Tibial nerve (tissue), 4 donors: Measurements from ENCODE around the gene TOX2. TPM values are rescaled to one million over a fixed set of nuclear protein-coding genes. Genes with fewer than 3 reads are reported as not detected.

Source experiments
- DNase-seq, 2 donors: peaks; one replicate each; pipeline ENCODE4 v3.0.0-alpha.2; 2019; ENCODE audit warnings: low spot score in 2 of 2
- H3K27ac ChIP-seq, 4 donors: fragments of 200-600 bp; sonication (generic) in 3 of 4; one replicate each; pipeline ENCODE4 v1.5.1; 2017 to 2019; ENCODE audit warnings: mild to moderate bottlenecking in 1 of 4
- H3K27me3 ChIP-seq, 2 donors: fragments of 200-600 bp; sonication (generic) in 1 of 2; one replicate each; pipeline versions ENCODE4 v1.5.1 to v1.6.0; 2017 to 2019
- H3K36me3 ChIP-seq, 3 donors: fragments of 200-600 bp; sonication (generic); one replicate each; pipeline ENCODE4 v1.5.1; 2018 to 2019
- H3K4me1 ChIP-seq, 4 donors: fragments of 200-600 bp; sonication (generic) in 3 of 4; one replicate each; pipeline ENCODE4 v1.5.1; 2017 to 2019
- H3K4me3 ChIP-seq, 4 donors: fragments of 200-600 bp; sonication (generic) in 3 of 4; one replicate each; pipeline ENCODE4 v1.5.1; 2017 to 2019; ENCODE audit warnings: mild to moderate bottlenecking in 1 of 4, moderate library complexity in 1 of 4
- H3K9me3 ChIP-seq, 4 donors: fragments of 200-600 bp; sonication (generic) in 3 of 4; one replicate each; pipeline ENCODE4 v1.5.1; 2017 to 2019
- CTCF ChIP-seq, 5 experiments: fragments of 200-600 bp in 3 of 5; fragments of 450-650 bp in 2 of 5; sonication (generic) in 3 of 5; IDR thresholded peaks; one replicate each; pipeline ENCODE4 v1.5.1; 2016 to 2019; ENCODE audit warnings: antibody characterized with exemption in 5 of 5, mild to moderate bottlenecking in 3 of 5, moderate library complexity in 2 of 5
- EP300 ChIP-seq, 2 donors: sonication (generic); formaldehyde crosslinking; IDR thresholded peaks; one replicate each; pipeline ENCODE4 v1.6.1; 2017; ENCODE audit warnings: antibody characterized with exemption in 2 of 2, mild to moderate bottlenecking in 1 of 2
- POLR2A ChIP-seq, 2 donors: fragments of 450-650 bp; IDR thresholded peaks; one replicate each; pipeline ENCODE4 v1.6.1; 2017; ENCODE audit warnings: antibody characterized with exemption in 2 of 2, mild to moderate bottlenecking in 2 of 2, moderate library complexity in 2 of 2
- WGBS, 2 donors: methylation state at CpG; one replicate each; pipeline ENCODE4 v1.1.5; 2018; 5-methylcytosine and 5-hydroxymethylcytosine counted together
- total RNA-seq, 4 donors: library from RNA; depleted of rRNA; stranded (reverse); fragments of >200 nt; gene quantifications; one replicate each; pipeline ENCODE4 v1.1.0, GENCODE V29; 2016

Gene TOX2
- total RNA-seq, 4 donors from 2014 or later = 1.3 to 3.3 (median 1.9) TPM

- WGBS, 2 donors = 65 to 66% methylated on average over 17 to 18 of the region's 18 CpGs
- Histone ChIP-seq H3K4me1 (peaks cover 0 to 20% (median 7%) of the 10 kb centered on the region in 4 donors), H3K9me3 (no peaks in the 10 kb centered on the region), H3K36me3 (no peaks in the 10 kb centered on the region), H3K27ac (no peak overlapping the region), H3K4me3 (no peak overlapping the region), H3K27me3 (no peaks in the 10 kb centered on the region)
- no peak for DNase-seq
- TF ChIP-seq EP300 (IDR thresholded peaks at IDR 0.05) (no peak), CTCF (IDR thresholded peaks at IDR 0.05) (no peak), POLR2A (IDR thresholded peaks at IDR 0.05) (no peak)
These were observed 47.2 kb downstream of the TOX2 start for GRCh38 chr20:43961541-43962471.

- TF ChIP-seq CTCF (IDR thresholded peaks at IDR 0.05) (no peak), EP300 (IDR thresholded peaks at IDR 0.05) (no peak), POLR2A (IDR thresholded peaks at IDR 0.05) (no peak)
- no peaks in the 10 kb centered on the region for H3K9me3 ChIP-seq
- H3K36me3 ChIP-seq = no peaks in the 10 kb centered on the region
- no peak for DNase-seq
- H3K4me3 ChIP-seq = no peak overlapping the region
- no peaks in the 10 kb centered on the region for H3K27me3 ChIP-seq
- WGBS, 2 donors = 81 to 91% methylated on average over 4 of the region's 4 CpGs
- H3K4me1 ChIP-seq = peaks cover 0 to 20% (median 7%) of the 10 kb centered on the region in 4 donors
- H3K27ac ChIP-seq = no peak overlapping the region
These were observed 47.9 kb downstream of the TOX2 start for GRCh38 chr20:43962530-43962929.

GRCh38 chr20:43963233-43963632 lies 48.6 kb downstream of the TOX2 start:
- Histone ChIP-seq H3K27me3 (no peaks in the 10 kb centered on the region), H3K4me3 (no peak overlapping the region), H3K27ac (no peak overlapping the region), H3K36me3 (no peaks in the 10 kb centered on the region), H3K4me1 (peaks cover 0 to 20% (median 7%) of the 10 kb centered on the region in 4 donors), H3K9me3 (no peaks in the 10 kb centered on the region)
- TF ChIP-seq POLR2A (IDR thresholded peaks at IDR 0.05) (no peak), EP300 (IDR thresholded peaks at IDR 0.05) (no peak), CTCF (IDR thresholded peaks at IDR 0.05) (no peak)
- DNase-seq = no peak
- 79 to 84% methylated on average over 5 of the region's 5 CpGs for WGBS, 2 donors

- H3K4me1 ChIP-seq = peaks cover 0 to 15% (median 4%) of the 10 kb centered on the region in 4 donors
- H3K4me3 ChIP-seq = no peak overlapping the region
- DNase-seq = peak in 1 of 2 donors; percentile 38
- no peak overlapping the region for H3K27ac ChIP-seq
- 43 to 46% methylated on average over 10 of the region's 10 CpGs for WGBS, 2 donors
- peak in 1 of 2 donors; percentile 41 for TF ChIP-seq EP300 (IDR thresholded peaks at IDR 0.05)
- TF ChIP-seq CTCF (IDR thresholded peaks at IDR 0.05) = no peak
- TF ChIP-seq POLR2A (IDR thresholded peaks at IDR 0.05) = no peak
- H3K9me3 ChIP-seq = no peaks in the 10 kb centered on the region
- H3K36me3 ChIP-seq = no peaks in the 10 kb centered on the region
- H3K27me3 ChIP-seq = no peaks in the 10 kb centered on the region
These were observed 49.5 kb downstream of the TOX2 start for GRCh38 chr20:43963872-43964791.
